CD4-positive, CD25-positive, alpha-beta regulatory T cell (primary cell): Measurements from ENCODE around the gene TUT4. TPM values are rescaled to one million over a fixed set of nuclear protein-coding genes. Genes with fewer than 3 reads are reported as not detected.

ENCODE experiments used
- ATAC-seq, 2 donors: fragments of 150-1000 bp; cut with Tn5 transposase; one replicate each; pipeline ENCODE4 v1.10.0; 2021; ENCODE audit warnings: low read depth in 2 of 2, moderate number of reproducible peaks in 2 of 2, moderate library complexity in 1 of 2
- DNase-seq, 3 donors: peaks; one replicate each; pipeline versions ENCODE4 v3.0.0 to v3.0.0-alpha.2; 2012 to 2022; ENCODE audit warnings: mixed read lengths in 1 of 3
- H3K27ac ChIP-seq: one replicate; pipeline ENCODE4 v1.7.0; 2013; ENCODE audit warnings: mild to moderate bottlenecking, low read length; ENCODE audit not compliant: insufficient read depth, poor library complexity, severe bottlenecking
- H3K27me3 ChIP-seq: one replicate; pipeline ENCODE4 v1.7.0; 2013; ENCODE audit warnings: low read length; ENCODE audit not compliant: control insufficient read depth, insufficient read depth
- H3K36me3 ChIP-seq: one replicate; pipeline ENCODE4 v1.7.0; 2013; ENCODE audit warnings: mild to moderate bottlenecking, low read length, moderate library complexity; ENCODE audit not compliant: control insufficient read depth, insufficient read depth
- H3K4me1 ChIP-seq: 2 replicates; pipeline ENCODE4 v1.7.0; 2013; ENCODE audit warnings: mild to moderate bottlenecking, low read length; ENCODE audit not compliant: insufficient read depth, control insufficient read depth, poor library complexity, severe bottlenecking
- H3K4me3 ChIP-seq: one replicate; pipeline ENCODE4 v1.7.0; 2013; ENCODE audit warnings: low read depth, mild to moderate bottlenecking, low read length, moderate library complexity
- H3K9me3 ChIP-seq, 2 experiments: 1 replicate in 1 of 2; 2 replicates in 1 of 2; pipeline ENCODE4 v1.7.0; 2013; ENCODE audit warnings: low read length in 2 of 2, mild to moderate bottlenecking in 1 of 2, moderate library complexity in 1 of 2; ENCODE audit not compliant: control insufficient read depth in 2 of 2
- H3K27ac Mint-ChIP-seq, 3 donors: one replicate each; pipeline ENCODE4 v1.8.0; 2020 to 2022; ENCODE audit warnings: mild to moderate bottlenecking in 3 of 3, mixed read lengths in 3 of 3, moderate library complexity in 2 of 3
- H3K27me3 Mint-ChIP-seq: one replicate; pipeline ENCODE4 v1.8.0; 2022; ENCODE audit warnings: mild to moderate bottlenecking, mixed read lengths
- H3K36me3 Mint-ChIP-seq: one replicate; pipeline ENCODE4 v1.8.0; 2020; ENCODE audit warnings: mixed read lengths
- H3K4me1 Mint-ChIP-seq, 4 donors: one replicate each; pipeline ENCODE4 v1.8.0; 2020 to 2022; ENCODE audit warnings: mixed read lengths in 4 of 4, mild to moderate bottlenecking in 1 of 4
- H3K4me3 Mint-ChIP-seq, 4 donors: one replicate each; pipeline ENCODE4 v1.8.0; 2020 to 2022; ENCODE audit warnings: mild to moderate bottlenecking in 4 of 4, mixed read lengths in 4 of 4, moderate library complexity in 3 of 4
- H3K9me3 Mint-ChIP-seq, 7 donors: one replicate each; pipeline ENCODE4 v1.8.0; 2020 to 2022; ENCODE audit warnings: mixed read lengths in 7 of 7, mild to moderate bottlenecking in 3 of 7, moderate library complexity in 2 of 7
- polyA plus RNA-seq, 4 donors: library from polyadenylated mRNA; unstranded; fragments of 300-500 nt; fragmentation: Illumina TruSeq; gene quantifications; one replicate each; pipeline ENCODE4 v1.2.3, GENCODE V29; 2021
- total RNA-seq: library from RNA; stranded (reverse); gene quantifications from one replicate; pipeline ENCODE4 v1.2.3, GENCODE V29; 2022

TUT4 gene
- total and polyA plus RNA-seq, 5 donors from 2014 or later = 24.9 to 120 (median 31.5) TPM

DNA sequence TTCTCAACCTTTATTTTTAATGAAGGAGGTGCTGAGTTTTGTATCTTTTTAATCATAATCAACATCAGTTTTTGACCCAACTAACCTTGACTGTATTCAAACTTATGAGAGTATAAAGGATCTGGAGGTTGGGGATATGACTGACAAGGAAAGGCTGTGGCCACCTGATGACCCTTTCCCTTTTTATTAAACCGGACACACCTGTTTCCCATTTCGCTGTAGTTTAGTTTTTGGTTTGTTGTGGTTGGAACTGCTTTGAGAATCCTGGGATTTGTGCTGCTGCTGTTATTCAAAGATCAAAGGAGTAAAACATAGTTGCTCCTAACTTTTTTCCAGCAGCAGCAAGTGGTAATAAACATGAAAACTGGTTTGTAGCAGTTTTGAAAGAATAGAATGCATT is 136.1 kb downstream of the TUT4 start:
- Histone ChIP-seq H3K9me3 (no peaks in the 10 kb centered on the region), H3K36me3 (peaks cover 84% of the 10 kb centered on the region), H3K4me1 (no peaks in the 10 kb centered on the region), H3K27me3 (no peaks in the 10 kb centered on the region), H3K27ac (no peak overlapping the region), H3K4me3 (no peak overlapping the region)
- Mint-ChIP-seq H3K4me3 (no peak overlapping the region), H3K27me3 (no peaks in the 10 kb centered on the region), H3K36me3 (peaks cover 48% of the 10 kb centered on the region), H3K27ac (no peak overlapping the region), H3K4me1 (peaks cover 10 to 24% (median 18%) of the 10 kb centered on the region in 4 donors), H3K9me3 (no peaks in the 10 kb centered on the region)
- no peak for DNase-seq
- no peak for ATAC-seq

GRCh38 chr1:52414942-52415341 is 137.9 kb downstream of the TUT4 start:
- peaks cover 81% of the 10 kb centered on the region for H3K36me3 ChIP-seq

DNA sequence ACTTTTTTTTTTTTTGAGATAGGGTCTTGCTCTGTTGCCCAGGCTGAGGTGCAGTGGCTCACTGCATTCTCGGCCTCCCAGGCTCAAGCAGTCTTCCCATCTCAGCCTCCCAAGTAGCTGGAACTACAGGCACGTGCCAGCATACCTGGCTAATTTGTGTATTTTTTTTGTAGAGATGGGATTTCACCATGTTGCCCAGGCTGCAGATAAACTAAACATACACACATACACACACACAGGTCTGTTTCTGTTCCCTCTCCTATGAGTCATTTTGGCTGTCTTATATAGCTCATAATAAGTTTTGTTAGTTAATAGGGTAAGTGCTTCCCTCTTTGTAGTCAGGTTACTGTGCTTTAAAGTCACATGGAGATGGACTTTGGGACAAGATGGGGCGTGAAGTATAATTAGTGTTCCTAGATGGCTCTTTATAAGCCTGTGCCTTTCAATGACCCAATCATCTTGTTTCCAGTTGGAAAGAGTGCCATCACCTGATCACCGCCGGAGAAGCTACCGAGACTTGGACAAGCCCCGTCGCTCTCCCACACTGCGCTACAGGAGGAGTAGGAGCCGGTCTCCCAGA is 139.4 kb downstream of the TUT4 start:
- DNase-seq = no peak
- peaks cover 89% of the 10 kb centered on the region for H3K36me3 ChIP-seq
- H3K27me3 ChIP-seq = no peaks in the 10 kb centered on the region
- no peaks in the 10 kb centered on the region for H3K9me3 ChIP-seq
- H3K4me1 Mint-ChIP-seq = peaks cover 4 to 15% (median 12%) of the 10 kb centered on the region in 4 donors
- H3K36me3 Mint-ChIP-seq = peaks cover 61% of the 10 kb centered on the region
- no peak overlapping the region for H3K4me3 Mint-ChIP-seq
- H3K4me1 ChIP-seq = no peaks in the 10 kb centered on the region
- H3K27ac Mint-ChIP-seq = no peak overlapping the region
- no peak overlapping the region for H3K27ac ChIP-seq
- no peaks in the 10 kb centered on the region for H3K27me3 Mint-ChIP-seq
- no peak overlapping the region for H3K4me3 ChIP-seq
- ATAC-seq = no peak
- no peaks in the 10 kb centered on the region for H3K9me3 Mint-ChIP-seq

More at GRCh38 chr1:52414942-52415341, 137.9 kb downstream of the TUT4 start:
- H3K4me3 Mint-ChIP-seq = no peak overlapping the region
- Histone ChIP-seq H3K9me3 (no peaks in the 10 kb centered on the region), H3K27me3 (no peaks in the 10 kb centered on the region), H3K27ac (no peak overlapping the region), H3K4me3 (no peak overlapping the region), H3K4me1 (no peaks in the 10 kb centered on the region)
- H3K27me3 Mint-ChIP-seq = no peaks in the 10 kb centered on the region
- H3K4me1 Mint-ChIP-seq = peaks cover 6 to 18% (median 14%) of the 10 kb centered on the region in 4 donors
- DNase-seq (no peak), ATAC-seq (no peak)
- H3K36me3 Mint-ChIP-seq = peaks cover 59% of the 10 kb centered on the region
- no peaks in the 10 kb centered on the region for H3K9me3 Mint-ChIP-seq
- H3K27ac Mint-ChIP-seq = peak overlapping the region in 2 of 3 donors; percentile 9 to 47

- Mint-ChIP-seq H3K4me3 (peak overlapping the region; percentile 96 to 100 (median 99)), H3K27me3 (no peaks in the 10 kb centered on the region), H3K9me3 (no peaks in the 10 kb centered on the region), H3K4me1 (peaks cover 18 to 46% (median 36%) of the 10 kb centered on the region in 4 donors), H3K27ac (peak overlapping the region; percentile 98 to 100 (median 99)), H3K36me3 (peaks cover 20% of the 10 kb centered on the region)
- Histone ChIP-seq H3K36me3 (peaks cover 33% of the 10 kb centered on the region), H3K27ac (peak overlapping the region; percentile 97), H3K27me3 (no peaks in the 10 kb centered on the region), H3K4me1 (peaks cover 21% of the 10 kb centered on the region), H3K9me3 (no peaks in the 10 kb centered on the region), H3K4me3 (peak overlapping the region; percentile 97)
- DNase-seq = no peak
- no peak for ATAC-seq
Measured at GRCh38 chr1:52404975-52405338, 147.9 kb downstream of the TUT4 start.

- H3K4me3 Mint-ChIP-seq = peak within 1 kb of the TSS; percentile 96 to 100 (median 99)
- ATAC-seq = peak; percentile 94 to 95
- Histone ChIP-seq H3K27ac (peak within 1 kb of the TSS; percentile 97), H3K9me3 (no peaks in the 10 kb centered on the region), H3K27me3 (no peaks in the 10 kb centered on the region), H3K4me1 (peaks cover 21% of the 10 kb centered on the region), H3K4me3 (peak within 1 kb of the TSS; percentile 97), H3K36me3 (peaks cover 28% of the 10 kb centered on the region)
- peak; percentile 96 to 99 (median 97) for DNase-seq
- no peaks in the 10 kb centered on the region for H3K27me3 Mint-ChIP-seq
- peak within 1 kb of the TSS; percentile 98 to 100 (median 99) for H3K27ac Mint-ChIP-seq
- peaks cover 18 to 46% (median 36%) of the 10 kb centered on the region in 4 donors for H3K4me1 Mint-ChIP-seq
- peaks cover 20% of the 10 kb centered on the region for H3K36me3 Mint-ChIP-seq
- H3K9me3 Mint-ChIP-seq = no peaks in the 10 kb centered on the region
Measured at GRCh38 chr1:52404116-52404974, 148.5 kb downstream of the TUT4 start, which contains the start of the genes ORC1 and PRPF38A. TSS of gene ORC1 (minus strand) at chr1:52404423. CDS start at chr1:52402223, 2,200 bp downstream. TSS of gene PRPF38A (plus strand) at chr1:52404602. CDS start at chr1:52404750, 148 bp downstream.

GRCh38 chr1:52403566-52404115 is 149.3 kb downstream of the TUT4 start:
- peak overlapping the region; percentile 93 to 100 (median 99) for H3K27ac Mint-ChIP-seq
- H3K36me3 Mint-ChIP-seq = peaks cover 13% of the 10 kb centered on the region
- Histone ChIP-seq H3K27me3 (no peaks in the 10 kb centered on the region), H3K4me3 (peak overlapping the region; percentile 97), H3K27ac (peak overlapping the region; percentile 97), H3K4me1 (peaks cover 21% of the 10 kb centered on the region), H3K9me3 (no peaks in the 10 kb centered on the region), H3K36me3 (peaks cover 21% of the 10 kb centered on the region)
- H3K4me1 Mint-ChIP-seq = peaks cover 14 to 42% (median 32%) of the 10 kb centered on the region in 4 donors
- peak; percentile 38 to 87 (median 63) for DNase-seq
- no peaks in the 10 kb centered on the region for H3K9me3 Mint-ChIP-seq
- H3K27me3 Mint-ChIP-seq = no peaks in the 10 kb centered on the region
- H3K4me3 Mint-ChIP-seq = peak overlapping the region; percentile 96 to 100 (median 99)
- peak; percentile 44 to 54 for ATAC-seq

- H3K27ac ChIP-seq = peak overlapping the region; percentile 97
- DNase-seq = no peak
- no peaks in the 10 kb centered on the region for H3K27me3 Mint-ChIP-seq
- peaks cover 8% of the 10 kb centered on the region for H3K36me3 Mint-ChIP-seq
- no peak for ATAC-seq
- no peaks in the 10 kb centered on the region for H3K27me3 ChIP-seq
- peaks cover 13% of the 10 kb centered on the region for H3K36me3 ChIP-seq
- H3K4me1 ChIP-seq = peaks cover 21% of the 10 kb centered on the region
- no peak overlapping the region for H3K4me3 ChIP-seq
- H3K9me3 ChIP-seq = no peaks in the 10 kb centered on the region
- peak overlapping the region in 3 of 4 donors; percentile 96 to 100 (median 99) for H3K4me3 Mint-ChIP-seq
- H3K4me1 Mint-ChIP-seq = peaks cover 14 to 42% (median 29%) of the 10 kb centered on the region in 4 donors
- no peaks in the 10 kb centered on the region for H3K9me3 Mint-ChIP-seq
- H3K27ac Mint-ChIP-seq = peak overlapping the region in 2 of 3 donors; percentile 99 to 100
Measured at GRCh38 chr1:52402860-52403240, 150.0 kb downstream of the TUT4 start.
